HepG2 (cell line): ENCODE measurements around the gene FAR1. TPM values are rescaled to one million over a fixed set of nuclear protein-coding genes. Genes with fewer than 3 reads are reported as not detected.

Source experiments
- ATAC-seq: fragments of 200-7000 bp; cut with Tn5 transposase; 3 replicates; pipeline ENCODE4 v1.9.1; 2020; ENCODE audit warnings: mild to moderate bottlenecking, moderate library complexity
- BruUV-seq: library from RNA; stranded (reverse); fragments of 400-500 nt; replicated peaks from 2 replicates; lab custom pipeline; 2021; lab: Mats Ljungman, UMichigan
- CTCF ChIA-PET: fragments of 300-600 bp; formaldehyde crosslinking; extraction: SDS; loops from one replicate; lab custom pipeline; 2021; ENCODE audit warnings: low total read pairs, inconsistent platforms, low intra/inter-chr PET ratio; lab: Yijun Ruan, JAX
- POLR2A ChIA-PET: fragments of 350-600 bp; sonication (Branson Sonifier 250); formaldehyde crosslinking; loops from one replicate; lab custom pipeline; 2020; ENCODE audit warnings: antibody characterized with exemption, inconsistent platforms; lab: Yijun Ruan, JAX
- DNase-seq: peaks from one replicate; pipeline ENCODE4 v3.0.0-alpha.2; 2015; ENCODE audit warnings: low spot score
- FAIRE-seq: peaks from 3 replicates; lab custom pipeline; 2011; peaks lifted over from hg19 to GRCh38; lab: Jason Lieb, UNC
- H2AFZ ChIP-seq: one replicate; pipeline ENCODE4 v1.6.1; 2011; ENCODE audit warnings: low read length, inconsistent platforms
- H3K27ac ChIP-seq: fragments of 300-600 bp; 3 replicates; pipeline ENCODE4 v1.8.0; 2011; ENCODE audit warnings: mixed run types, mild to moderate bottlenecking, mixed read lengths, low read length, inconsistent platforms; ENCODE audit not compliant: insufficient read depth; ENCODE audit errors: extremely low read length
- H3K27me3 ChIP-seq, 2 experiments: fragments of 200-600 bp in 1 of 2; 2 replicates in 1 of 2; 3 replicates in 1 of 2; pipeline versions ENCODE4 v1.6.0 to v1.8.0; 2011; ENCODE audit warnings: low read length in 2 of 2, mild to moderate bottlenecking in 2 of 2, moderate library complexity in 2 of 2, inconsistent platforms in 1 of 2; ENCODE audit not compliant: insufficient read depth in 2 of 2, control insufficient read depth in 1 of 2
- H3K36me3 ChIP-seq, 2 experiments: fragments of 200-600 bp in 1 of 2; replicated peaks in 1 of 2; 2 replicates in 1 of 2; 3 replicates in 1 of 2; pipeline versions ENCODE4 v1.5.1 to v1.8.0; 2011; ENCODE audit warnings: low read length in 2 of 2, inconsistent platforms in 1 of 2; ENCODE audit not compliant: insufficient read depth in 2 of 2, control insufficient read depth in 1 of 2
- H3K4me1 ChIP-seq: 2 replicates; pipeline ENCODE4 v1.5.1; 2012; ENCODE audit warnings: low read length, inconsistent platforms; ENCODE audit not compliant: insufficient read depth
- H3K4me2 ChIP-seq: 2 replicates; pipeline ENCODE4 v1.6.0; 2011; ENCODE audit warnings: low read depth, low read length, inconsistent platforms
- H3K4me3 ChIP-seq, 3 experiments: fragments of 200-600 bp in 1 of 3; sonication (generic), shearing (Covaris generic) in 1 of 3; replicated peaks in 1 of 3; 2 replicates each; pipeline ENCODE4 v1.5.1; 2011 to 2016; ENCODE audit warnings: low read length in 3 of 3, inconsistent platforms in 2 of 3, low read depth in 2 of 3, mild to moderate bottlenecking in 2 of 3, control low read depth in 1 of 3, mixed read lengths in 1 of 3; ENCODE audit not compliant: insufficient read depth in 1 of 3
- H3K79me2 ChIP-seq: one replicate; pipeline ENCODE4 v1.6.1; 2011; ENCODE audit warnings: low read length, inconsistent platforms; ENCODE audit not compliant: insufficient read depth
- H3K9ac ChIP-seq: 2 replicates; pipeline ENCODE4 v1.6.0; 2011; ENCODE audit warnings: mild to moderate bottlenecking, low read depth, low read length, inconsistent platforms; ENCODE audit not compliant: insufficient read depth
- H3K9me3 ChIP-seq: 2 replicates; pipeline ENCODE4 v1.5.1; 2012; ENCODE audit warnings: mild to moderate bottlenecking, low read length
- H4K20me1 ChIP-seq: 2 replicates; pipeline ENCODE4 v1.6.0; 2011; ENCODE audit warnings: inconsistent platforms, mild to moderate bottlenecking, low read length, moderate library complexity; ENCODE audit not compliant: insufficient read depth
- ARHGAP35 ChIP-seq: sonication (generic); formaldehyde crosslinking; IDR thresholded peaks from 2 replicates; pipeline ENCODE4 v1.9.0; 2022; ENCODE audit warnings: mild to moderate bottlenecking, inconsistent platforms, moderate library complexity, missing genetic modification reagents, borderline replicate concordance
- ATM ChIP-seq: fragments of 450-650 bp; IDR thresholded peaks from 2 replicates; pipeline ENCODE4 v1.7.1; 2017; ENCODE audit warnings: mild to moderate bottlenecking, borderline replicate concordance
- BCLAF1 ChIP-seq: fragments of 450-650 bp; IDR thresholded peaks from 2 replicates; pipeline ENCODE4 v1.6.1; 2017; ENCODE audit warnings: mild to moderate bottlenecking
- BRD4 ChIP-seq: sonication (generic); formaldehyde crosslinking; IDR thresholded peaks from 2 replicates; pipeline ENCODE4 v1.4.0; 2020; ENCODE audit warnings: missing genetic modification reagents
- FOXK2 ChIP-seq: fragments of 450-650 bp; IDR thresholded peaks from 2 replicates; pipeline ENCODE4 v1.6.1; 2016
- FOXO1 ChIP-seq: sonication (generic); formaldehyde crosslinking; IDR thresholded peaks from 2 replicates; pipeline ENCODE4 v1.4.0; 2020; ENCODE audit warnings: missing genetic modification reagents
- MXI1 ChIP-seq: IDR thresholded peaks from 3 replicates; pipeline ENCODE4 v1.6.1; 2012; ENCODE audit warnings: low read depth, low read length, inconsistent platforms, borderline replicate concordance
- ONECUT2 ChIP-seq: sonication (generic); formaldehyde crosslinking; IDR thresholded peaks from 2 replicates; pipeline ENCODE4 v1.4.0; 2020; ENCODE audit warnings: missing genetic modification reagents
- RARG ChIP-seq: sonication (generic); formaldehyde crosslinking; IDR thresholded peaks from 2 replicates; pipeline ENCODE4 v1.4.0; 2020; ENCODE audit warnings: low read depth, mild to moderate bottlenecking, missing genetic modification reagents
- SATB2 ChIP-seq: sonication (generic); formaldehyde crosslinking; IDR thresholded peaks from 2 replicates; pipeline ENCODE4 v1.5.0; 2020; ENCODE audit warnings: missing genetic modification reagents
- SMAD3 ChIP-seq: sonication (generic); formaldehyde crosslinking; IDR thresholded peaks from 2 replicates; pipeline ENCODE4 v1.4.0; 2020; ENCODE audit warnings: missing genetic modification reagents
- SMARCC2 ChIP-seq: fragments of 450-650 bp; IDR thresholded peaks from 2 replicates; pipeline ENCODE4 v1.6.1; 2017; ENCODE audit warnings: antibody characterized with exemption, mild to moderate bottlenecking
- TBL1XR1 ChIP-seq: fragments of 150-350 bp; IDR thresholded peaks from 2 replicates; pipeline ENCODE4 v1.6.1; 2014; ENCODE audit warnings: borderline replicate concordance, low read length; ENCODE audit not compliant: partially characterized antibody
- ZBTB20 ChIP-seq: sonication (generic); formaldehyde crosslinking; IDR thresholded peaks from 2 replicates; pipeline ENCODE4 v1.8.1; 2023; ENCODE audit warnings: missing genetic modification reagents, low read depth, mild to moderate bottlenecking, borderline replicate concordance
- ZMYM3 ChIP-seq: sonication (generic); formaldehyde crosslinking; IDR thresholded peaks from 2 replicates; pipeline ENCODE4 v1.5.1; 2020; ENCODE audit warnings: mild to moderate bottlenecking, missing genetic modification reagents
- ZMYM4 ChIP-seq: sonication (generic); formaldehyde crosslinking; IDR thresholded peaks from 2 replicates; pipeline ENCODE4 v1.8.1; 2023; ENCODE audit warnings: mild to moderate bottlenecking, missing genetic modification reagents
- ZNF343 ChIP-seq: sonication (generic); formaldehyde crosslinking; IDR thresholded peaks from 2 replicates; pipeline ENCODE4 v1.4.0; 2020; ENCODE audit warnings: mild to moderate bottlenecking, missing genetic modification reagents
- ZNF780A ChIP-seq: sonication (generic); formaldehyde crosslinking; IDR thresholded peaks from 2 replicates; pipeline ENCODE4 v1.8.0; 2022; ENCODE audit warnings: mild to moderate bottlenecking, missing genetic modification reagents, moderate library complexity
- ZNF792 ChIP-seq: IDR thresholded peaks from 2 replicates; pipeline ENCODE4 v1.6.1; 2016
- ZNF839 ChIP-seq: sonication (generic); formaldehyde crosslinking; IDR thresholded peaks from 2 replicates; pipeline ENCODE4 v1.4.0; 2020; ENCODE audit warnings: missing genetic modification reagents, mild to moderate bottlenecking, borderline replicate concordance
- WGBS: methylation state at CpG from one replicate; pipeline ENCODE4 v1.1.6; 2017; ENCODE audit warnings: low lambda C conversion rate; 5-methylcytosine and 5-hydroxymethylcytosine counted together
- in situ Hi-C: cut with HindIII; loops from 2 replicates; pipeline ENCODE4 v1.10.0; 2017; ENCODE audit warnings: low pct_unique_long_range_greater_than_20kb; ENCODE audit not compliant: extremely low pct_ligation_motif_present
- intact Hi-C: fragments of 100-400 bp; cut with micrococcal nuclease; formaldehyde crosslinking; loops from one replicate; pipeline ENCODE4 v1.10.0; 2022; ENCODE audit not compliant: unreplicated experiment
- polyA plus RNA-seq, 8 experiments: library from polyadenylated mRNA; depleted of rRNA in 3 of 8; stranded (reverse) in 7 of 8; unstranded in 1 of 8; fragments of >200 nt; fragmentation: Illumina TruSeq in 4 of 8; extraction: Trizol in 4 of 8; gene quantifications; 2 replicates each; pipeline versions ENCODE4 v1.2.1 to v1.2.3, GENCODE V29; 2011 to 2016; ENCODE audit warnings: low read depth in 4 of 8, missing spikeins in 1 of 8, mixed read lengths in 1 of 8; ENCODE audit not compliant: insufficient read depth in 1 of 8
- total RNA-seq, 5 experiments: library from RNA; depleted of rRNA; stranded (reverse); fragments of >200 nt; fragmentation: Illumina TruSeq; extraction: Trizol; gene quantifications; 2 replicates each; pipeline ENCODE4 v1.2.3, GENCODE V29; 2016; ENCODE audit warnings: low read depth in 1 of 5

Gene FAR1
- total and polyA plus RNA-seq, 2 of the 13 experiments (the other 11 are each of a cell fraction or from before 2014, with no cell fraction given), result 0.40 to 0.95 TPM

GRCh38 chr11:13681446-13681845 is 13.0 kb downstream of the FAR1 start:
- FAIRE-seq, result no peak
- POLR2A ChIA-PET, result no interaction called here
- intact Hi-C loops (no loop called here), in situ Hi-C loops (no loop called here)
- no TSS peak for BruUV-seq
- no peak overlapping the region for H3K27ac ChIP-seq
- H3K4me1 ChIP-seq, result no peaks in the 10 kb centered on the region
- H3K4me3 ChIP-seq, result no peak overlapping the region
- H3K9ac ChIP-seq, result no peak overlapping the region
- no peaks in the 10 kb centered on the region for H3K36me3 ChIP-seq
- CTCF ChIA-PET, result no interaction called here
- TF ChIP-seq SATB2 (CRISPR knock-in tag), result no peak
- TF ChIP-seq TBL1XR1, result no peak
- TF ChIP-seq RARG (CRISPR knock-in tag), result no peak
- no peak for DNase-seq
- H3K27me3 ChIP-seq, result no peaks in the 10 kb centered on the region
- no peaks in the 10 kb centered on the region for H4K20me1 ChIP-seq
- 22% methylated on average over 2 of the region's 2 CpGs for WGBS
- no peak overlapping the region for H2AFZ ChIP-seq
- no peaks in the 10 kb centered on the region for H3K79me2 ChIP-seq
- H3K4me2 ChIP-seq, result no peak overlapping the region
- H3K9me3 ChIP-seq, result no peaks in the 10 kb centered on the region
- no peak for ATAC-seq

GRCh38 chr11:13682212-13682611 is 13.7 kb downstream of the FAR1 start:
- H4K20me1 ChIP-seq, result no peaks in the 10 kb centered on the region
- in situ Hi-C loops, result no loop called here
- intact Hi-C loops, result no loop called here
- no peaks in the 10 kb centered on the region for H3K36me3 ChIP-seq
- no peaks in the 10 kb centered on the region for H3K4me1 ChIP-seq
- no peaks in the 10 kb centered on the region for H3K79me2 ChIP-seq
- H3K4me3 ChIP-seq, result no peak overlapping the region
- no TSS peak for BruUV-seq
- H3K4me2 ChIP-seq, result no peak overlapping the region
- no peak for ATAC-seq
- H3K27me3 ChIP-seq, result peaks cover 0 to under 1% of the 10 kb centered on the region in 2 experiments; a peak in 1 of 5 replicates
- ChIA-PET CTCF (no interaction called here), POLR2A (no interaction called here)
- no peaks in the 10 kb centered on the region for H3K9me3 ChIP-seq
- H2AFZ ChIP-seq, result no peak overlapping the region
- TF ChIP-seq ZBTB20 (CRISPR knock-in tag), result no peak
- TF ChIP-seq SMAD3, result no peak
- TF ChIP-seq BRD4 (CRISPR knock-in tag), result no peak
- no peak for TF ChIP-seq ZMYM4 (CRISPR knock-in tag)
- no peak for TF ChIP-seq ARHGAP35
- no peak for TF ChIP-seq ZNF839 (CRISPR knock-in tag)
- no peak for TF ChIP-seq SMARCC2
- no peak for TF ChIP-seq ZMYM3
- no peak for TF ChIP-seq ZNF780A
- no peak for TF ChIP-seq BCLAF1
- TF ChIP-seq FOXO1 (CRISPR knock-in tag), result no peak
- TF ChIP-seq ATM, result no peak
- no peak for TF ChIP-seq ZNF343 (CRISPR knock-in tag)
- TF ChIP-seq ONECUT2 (CRISPR knock-in tag), result no peak
- no peak for TF ChIP-seq ZNF792
- no peak for TF ChIP-seq FOXK2
- no peak for TF ChIP-seq MXI1
- H3K9ac ChIP-seq, result no peak overlapping the region
- 0% methylated on average over 1 of the region's 1 CpG for WGBS
- H3K27ac ChIP-seq, result no peak overlapping the region
- no peak for FAIRE-seq
- no peak for DNase-seq
